ENCODE results near the gene GNAI3.

DNA sequence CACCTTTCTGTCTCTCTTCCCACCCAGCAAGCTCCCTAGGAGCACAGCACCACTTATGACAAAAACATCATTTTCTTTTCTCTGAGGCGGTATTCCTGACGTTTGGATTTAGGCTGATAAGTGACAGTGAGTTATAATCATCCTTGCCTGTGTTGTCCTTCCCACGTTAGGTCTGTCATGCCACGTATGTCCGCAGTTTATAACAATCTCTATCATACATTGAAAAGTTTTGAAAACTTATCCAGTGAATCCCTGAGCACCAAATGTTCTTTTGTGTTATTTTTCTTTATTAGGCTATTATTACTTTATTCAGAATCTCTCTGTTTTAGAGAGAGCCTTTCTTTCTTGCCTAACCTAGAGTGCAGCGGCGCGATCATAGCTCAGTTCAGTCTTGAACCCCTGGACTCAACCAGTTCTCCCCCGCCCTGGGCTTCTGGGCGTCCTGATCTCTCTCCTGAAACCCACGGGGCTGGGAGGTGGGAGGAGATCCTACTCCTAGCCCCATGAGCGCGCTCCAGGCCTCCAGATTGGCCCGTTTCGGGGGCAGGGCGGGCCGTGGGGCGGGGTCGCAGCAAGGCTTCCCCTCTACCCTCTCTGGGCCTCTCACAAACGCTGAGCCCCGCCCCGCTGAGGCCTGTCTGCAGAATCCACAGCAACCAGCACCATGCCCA, 119.2 kb downstream of the GNAI3 start, which contains the start of gene GSTM2:
- no peak for TF ChIP-seq TAF1 (IDR thresholded peaks at IDR 0.05; ENCODE audit: low read depth, low read length)
- no peak for TF ChIP-seq POLR2A (IDR thresholded peaks at IDR 0.05; ENCODE audit: low read depth, low read length)
- TF ChIP-seq POLR2AphosphoS5 (IDR thresholded peaks at IDR 0.05; ENCODE audit: low read depth, low read length), result no peak
- no peak for TF ChIP-seq SPI1 (IDR thresholded peaks at IDR 0.05; ENCODE audit: low read depth, low read length)
